Measurements from ENCODE around the gene PLPP3.
A peak's percentile ranks its signal among the peaks of the same experiment; 100 is the strongest.

Gene PLPP3

DNA sequence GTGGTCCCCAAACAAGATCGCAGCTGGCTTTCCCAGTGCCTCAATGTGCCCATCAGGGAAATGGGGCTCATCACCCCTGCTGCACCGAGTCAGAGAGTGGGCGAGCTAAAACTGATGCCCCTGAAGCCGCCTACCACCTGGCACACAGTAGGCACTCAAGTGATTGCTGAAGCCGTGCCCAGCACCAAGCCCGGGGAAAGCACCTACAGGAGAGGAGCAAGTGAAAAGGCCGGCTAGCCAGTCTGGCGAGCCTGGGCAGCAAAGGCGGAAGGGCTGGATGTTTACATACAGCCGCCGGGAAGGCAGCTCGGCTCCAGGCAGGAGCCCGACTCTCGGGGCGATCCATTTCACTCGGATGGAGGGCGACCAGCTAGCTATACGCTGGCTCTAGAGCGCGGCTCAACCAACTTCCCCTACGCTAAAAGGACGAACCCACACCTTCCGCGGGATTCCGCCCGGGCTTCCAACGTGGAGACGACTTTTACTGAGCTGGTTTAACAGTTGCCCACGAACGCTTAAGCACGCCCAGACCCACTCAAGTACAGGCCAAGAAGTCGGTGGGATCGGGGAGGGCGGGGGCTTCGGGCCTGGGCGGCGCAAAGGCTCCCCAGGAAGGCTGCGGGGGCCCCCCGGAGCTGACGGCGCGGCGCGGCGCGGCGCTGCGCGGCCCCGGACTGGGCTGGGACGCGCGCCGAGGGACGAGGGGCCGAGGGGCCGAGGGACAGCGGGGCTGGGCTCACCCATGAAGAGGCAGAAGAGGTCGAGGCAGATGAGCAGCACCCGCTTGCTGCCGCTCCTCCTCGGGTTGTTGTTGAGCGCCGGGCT is 1.0 kb downstream of the PLPP3 start:
- TF ChIP-seq GATA2 (IDR thresholded peaks at IDR 0.05; ENCODE audit: low read depth, low read length) (no peak), GATA3 (IDR thresholded peaks at IDR 0.05; ENCODE audit: low read depth, low read length) (no peak)

DNA sequence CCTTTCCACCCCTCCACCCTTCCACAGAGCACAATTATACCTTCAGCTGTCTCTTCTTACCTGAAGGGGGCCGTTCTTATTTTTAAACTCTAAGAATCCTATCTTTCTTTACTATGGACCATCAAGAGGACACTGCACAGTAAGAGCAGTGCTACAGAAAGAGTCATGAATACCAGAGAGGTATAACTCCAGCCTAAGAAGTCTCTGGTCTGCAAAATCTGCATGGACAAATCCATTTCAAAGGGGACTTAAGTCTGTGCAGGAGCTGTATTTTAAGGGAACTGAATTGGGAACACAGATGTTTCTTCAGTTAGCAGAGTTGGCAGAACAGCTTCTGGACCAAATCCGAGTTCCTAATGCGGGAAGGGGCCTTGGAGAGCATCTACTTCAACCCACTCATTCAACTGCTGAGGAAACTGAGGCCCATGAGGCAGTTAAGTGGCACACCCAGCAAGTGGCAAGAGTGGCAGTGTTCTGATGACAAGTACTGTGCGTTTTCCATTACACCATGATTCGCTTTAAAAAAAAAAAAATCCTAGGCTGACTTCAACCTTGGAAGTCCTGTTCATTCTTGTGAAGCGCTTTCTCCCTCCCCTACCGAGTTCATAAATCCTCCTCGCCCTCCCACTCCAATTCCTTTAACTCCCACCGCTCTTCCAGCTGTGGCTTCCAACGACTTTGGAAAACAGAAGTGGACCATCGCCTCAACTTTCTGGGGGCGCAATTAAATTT is 1.8 kb downstream of the PLPP3 start:
- TF ChIP-seq GATA2 (IDR thresholded peaks at IDR 0.05; ENCODE audit: low read depth, low read length) (no peak), GATA3 (IDR thresholded peaks at IDR 0.05; ENCODE audit: low read depth, low read length) (no peak)

DNA sequence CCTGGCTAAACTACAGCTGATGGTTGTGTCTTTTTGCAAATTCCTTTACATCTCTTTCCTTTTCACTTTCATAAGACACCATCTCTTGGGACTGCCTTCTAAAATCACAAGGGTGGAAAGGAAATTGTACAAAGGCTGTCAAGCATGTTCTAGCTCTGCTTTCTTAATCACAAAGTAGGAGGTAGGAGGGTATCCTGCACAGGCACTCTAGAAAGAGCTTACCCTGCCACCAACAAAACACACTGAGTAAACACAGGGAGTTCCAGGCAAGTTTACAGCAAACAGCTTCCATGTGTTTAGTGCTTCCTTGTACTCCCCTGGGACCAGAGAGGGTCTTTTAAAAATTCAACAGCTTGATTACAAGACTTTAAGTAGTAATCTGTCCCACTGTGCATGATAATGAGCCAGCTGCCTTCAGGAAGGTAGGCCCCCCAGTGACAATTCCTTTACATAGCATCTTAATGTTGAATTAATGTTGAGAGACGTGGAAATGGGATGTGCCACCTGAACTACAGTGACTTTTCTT is 2.4 kb downstream of the PLPP3 start:
- no peak for TF ChIP-seq GATA2 (IDR thresholded peaks at IDR 0.05; ENCODE audit: low read depth, low read length)
- TF ChIP-seq GATA3 (IDR thresholded peaks at IDR 0.05; ENCODE audit: low read depth, low read length): no peak

DNA sequence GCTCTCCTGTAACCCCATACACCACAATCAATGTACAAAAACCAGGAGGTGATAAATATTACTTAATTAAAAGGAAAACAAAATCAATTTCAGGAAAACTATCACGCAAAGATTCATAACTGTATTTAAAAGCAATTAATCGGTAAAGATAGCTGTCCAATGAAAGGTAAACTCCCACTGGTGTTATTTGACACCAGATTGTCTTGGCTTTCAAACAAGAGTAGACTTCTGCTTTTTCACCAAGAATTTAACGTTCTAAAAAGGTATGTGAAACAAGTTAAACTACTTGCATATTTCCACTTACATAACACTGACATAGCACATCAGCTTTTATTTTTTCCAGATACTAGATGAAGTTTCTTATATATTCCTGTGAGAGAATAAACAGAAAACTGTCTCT is 3.5 kb downstream of the PLPP3 start:
- TF ChIP-seq GATA2 (IDR thresholded peaks at IDR 0.05; ENCODE audit: low read depth, low read length) (no peak), GATA3 (IDR thresholded peaks at IDR 0.05; ENCODE audit: low read depth, low read length) (no peak)

DNA sequence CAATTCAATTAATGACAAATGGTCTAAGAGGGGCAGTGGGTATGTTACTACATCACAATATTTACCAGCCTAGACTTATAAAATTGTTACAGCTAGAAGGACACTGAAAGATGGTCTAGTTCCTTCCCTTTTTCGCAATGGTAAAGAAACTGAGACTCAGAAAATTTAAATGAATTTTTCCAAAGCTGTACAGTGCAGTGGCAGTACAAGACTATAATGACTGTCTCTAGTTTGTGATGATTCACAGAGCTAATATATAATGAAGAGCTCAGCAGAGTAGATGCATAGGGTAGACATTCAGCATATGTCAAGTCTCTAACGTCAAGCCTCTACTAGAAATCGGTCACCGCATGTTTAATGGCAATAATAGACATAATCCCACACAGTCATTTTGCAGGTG is 4.6 kb downstream of the PLPP3 start:
- TF ChIP-seq GATA2 (IDR thresholded peaks at IDR 0.05; ENCODE audit: low read depth, low read length) (no peak), GATA3 (IDR thresholded peaks at IDR 0.05; ENCODE audit: low read depth, low read length) (no peak)

DNA sequence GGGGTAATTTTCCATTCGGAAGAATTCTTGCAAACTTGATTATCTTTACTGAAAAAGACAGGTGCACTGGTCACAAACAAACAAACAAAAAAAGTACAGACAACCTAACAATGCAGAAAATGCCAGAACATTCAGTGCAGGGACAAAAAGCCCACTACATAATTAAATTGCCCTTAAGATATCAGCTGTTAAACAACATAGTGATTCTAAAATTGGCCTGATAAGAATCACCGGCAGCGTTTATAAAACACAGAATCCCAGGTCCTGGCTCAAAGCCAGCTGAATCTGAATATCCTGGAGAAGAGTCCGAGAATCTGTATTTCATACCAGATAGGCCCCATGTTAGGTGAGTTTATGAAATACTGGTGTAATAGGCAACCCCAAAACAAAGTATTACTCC is 6.1 kb downstream of the PLPP3 start:
- TF ChIP-seq GATA3 (IDR thresholded peaks at IDR 0.05; ENCODE audit: low read depth, low read length) (peak; percentile 98), GATA2 (IDR thresholded peaks at IDR 0.05; ENCODE audit: low read depth, low read length) (peak; percentile 97)

GRCh38 chr1:56572334-56573050 is 6.9 kb downstream of the PLPP3 start:
- TF ChIP-seq GATA3 (IDR thresholded peaks at IDR 0.05; ENCODE audit: low read depth, low read length) (no peak), GATA2 (IDR thresholded peaks at IDR 0.05; ENCODE audit: low read depth, low read length) (no peak)

DNA sequence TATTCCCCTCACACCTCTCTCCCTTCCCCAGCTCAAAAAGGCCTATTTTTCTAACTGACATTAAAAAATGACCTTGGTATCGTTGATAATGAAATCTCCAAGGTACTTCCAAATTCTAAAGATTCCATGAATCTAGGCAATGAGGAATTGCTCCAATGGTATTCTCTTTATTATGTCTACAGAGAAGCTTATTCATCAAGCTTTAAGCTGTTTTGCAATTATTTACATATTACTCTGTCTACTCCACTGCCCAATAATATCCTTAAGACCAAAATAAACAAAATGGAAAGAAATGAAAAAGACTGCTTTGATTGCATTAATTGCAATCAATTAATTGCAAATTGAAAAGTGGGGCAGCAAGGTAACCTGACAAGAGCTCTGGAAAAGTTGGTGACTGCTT is 7.9 kb downstream of the PLPP3 start:
- TF ChIP-seq GATA3 (IDR thresholded peaks at IDR 0.05; ENCODE audit: low read depth, low read length): no peak
- no peak for TF ChIP-seq GATA2 (IDR thresholded peaks at IDR 0.05; ENCODE audit: low read depth, low read length)

- no peak for TF ChIP-seq GATA3 (IDR thresholded peaks at IDR 0.05; ENCODE audit: low read depth, low read length)
- no peak for TF ChIP-seq GATA2 (IDR thresholded peaks at IDR 0.05; ENCODE audit: low read depth, low read length)
Measured at GRCh38 chr1:56570924-56571372, 8.4 kb downstream of the PLPP3 start.

DNA sequence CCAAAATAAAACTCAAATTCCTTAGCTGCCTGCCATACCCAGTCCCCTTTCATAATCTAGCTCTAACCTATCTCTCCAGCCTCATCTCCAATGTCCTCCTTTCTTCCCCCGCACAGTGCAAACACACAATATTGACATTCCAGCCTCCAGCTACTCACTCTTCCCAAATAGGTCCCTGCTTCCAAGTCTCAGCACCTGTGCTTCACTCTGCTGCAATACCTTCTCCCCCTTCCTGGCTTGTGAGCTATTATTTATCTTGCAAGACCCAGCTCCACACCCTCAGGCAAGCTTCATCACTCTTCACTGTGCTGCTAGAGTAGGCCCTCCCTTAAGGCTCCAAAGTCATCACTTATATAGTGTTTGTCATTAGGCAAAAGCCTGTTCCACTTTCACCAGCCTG is 9.7 kb downstream of the PLPP3 start:
- TF ChIP-seq GATA2 (IDR thresholded peaks at IDR 0.05; ENCODE audit: low read depth, low read length) (no peak), GATA3 (IDR thresholded peaks at IDR 0.05; ENCODE audit: low read depth, low read length) (no peak)

DNA sequence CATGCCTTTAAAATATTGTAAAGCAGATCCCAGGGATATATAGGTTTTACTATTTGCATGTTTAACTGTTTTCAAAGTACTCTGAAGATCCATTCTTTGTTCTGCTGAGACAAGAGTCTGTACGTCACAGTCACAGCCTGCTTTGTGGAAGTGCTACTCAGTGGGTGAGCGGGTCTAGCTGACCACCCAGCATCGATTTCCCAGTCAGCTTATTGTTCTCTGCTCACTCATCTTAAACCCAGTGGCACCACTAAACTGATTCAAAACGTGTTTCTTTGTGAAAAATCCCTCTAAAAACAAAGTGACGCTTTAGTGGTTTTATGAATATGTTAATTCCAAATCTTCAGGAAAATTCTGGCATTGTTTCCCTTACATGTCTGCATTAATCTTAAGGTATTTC is 12.4 kb downstream of the PLPP3 start:
- no peak for TF ChIP-seq GATA2 (IDR thresholded peaks at IDR 0.05; ENCODE audit: low read depth, low read length)
- TF ChIP-seq GATA3 (IDR thresholded peaks at IDR 0.05; ENCODE audit: low read depth, low read length): no peak

DNA sequence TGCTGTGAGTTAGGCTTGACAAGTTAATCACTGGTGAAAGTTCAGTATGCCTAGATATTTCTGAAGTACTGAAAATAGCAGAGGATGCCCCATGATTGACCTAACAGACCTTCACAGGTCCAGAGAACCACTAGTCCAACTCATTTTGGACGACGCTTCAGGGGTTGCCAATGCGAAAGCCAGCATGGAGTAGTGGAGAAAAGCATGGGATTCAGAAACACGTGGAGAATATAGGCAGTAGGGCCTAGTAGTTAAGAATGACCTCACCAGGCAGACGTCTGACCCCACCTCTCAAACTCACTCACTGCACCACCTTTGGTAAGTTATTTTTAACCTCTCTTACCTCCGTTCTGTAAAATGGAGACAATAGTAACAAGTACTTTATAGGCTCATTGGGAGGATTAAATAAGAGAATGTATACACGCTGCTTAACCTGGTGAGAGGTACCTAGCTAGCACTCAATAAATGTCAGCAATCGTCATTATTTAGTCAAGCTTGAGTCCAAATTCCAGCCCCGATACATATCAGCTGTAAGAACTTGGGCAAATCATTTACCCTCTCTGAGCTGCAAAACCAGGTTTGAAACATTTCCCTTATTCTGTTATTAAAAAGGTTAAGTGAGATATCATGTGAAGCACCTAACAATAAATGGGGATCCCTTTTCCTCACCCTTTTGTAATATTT is 13.2 kb downstream of the PLPP3 start:
- TF ChIP-seq GATA3 (IDR thresholded peaks at IDR 0.05; ENCODE audit: low read depth, low read length): no peak
- TF ChIP-seq GATA2 (IDR thresholded peaks at IDR 0.05; ENCODE audit: low read depth, low read length): no peak

DNA sequence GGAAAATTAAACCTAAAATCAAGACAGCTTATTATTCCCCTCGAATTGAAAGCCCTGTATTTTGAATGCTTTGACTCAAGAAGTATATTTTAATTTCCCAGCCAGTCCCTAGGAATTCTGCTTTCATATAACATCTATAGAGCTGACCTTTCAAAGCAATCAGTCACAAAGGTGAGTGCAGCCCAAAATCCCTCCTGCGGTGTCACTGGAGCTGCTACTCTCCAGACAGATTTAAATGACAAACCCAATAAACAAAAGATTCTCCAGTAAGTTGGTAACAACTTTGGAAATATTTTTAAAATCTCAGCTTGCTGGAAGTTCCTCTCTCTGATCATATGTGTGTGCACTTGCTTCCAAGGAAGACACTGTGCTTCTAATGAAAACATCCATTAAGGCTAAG is 14.7 kb downstream of the PLPP3 start:
- TF ChIP-seq GATA2 (IDR thresholded peaks at IDR 0.05; ENCODE audit: low read depth, low read length): no peak
- TF ChIP-seq GATA3 (IDR thresholded peaks at IDR 0.05; ENCODE audit: low read depth, low read length): no peak

- no peak for TF ChIP-seq GATA2 (IDR thresholded peaks at IDR 0.05; ENCODE audit: low read depth, low read length)
- no peak for TF ChIP-seq GATA3 (IDR thresholded peaks at IDR 0.05; ENCODE audit: low read depth, low read length)
Measured at GRCh38 chr1:56563568-56563967, 15.8 kb downstream of the PLPP3 start.
